ENCODE data around the gene ZNF445.
A peak's percentile ranks its signal among the peaks of the same experiment; 100 is the strongest.
"Not testable (repeated sequence)": the region's sequence is repeated elsewhere in the genome, so short reads cannot be mapped to it uniquely, and the experiment has no call there.

Gene ZNF445

DNA sequence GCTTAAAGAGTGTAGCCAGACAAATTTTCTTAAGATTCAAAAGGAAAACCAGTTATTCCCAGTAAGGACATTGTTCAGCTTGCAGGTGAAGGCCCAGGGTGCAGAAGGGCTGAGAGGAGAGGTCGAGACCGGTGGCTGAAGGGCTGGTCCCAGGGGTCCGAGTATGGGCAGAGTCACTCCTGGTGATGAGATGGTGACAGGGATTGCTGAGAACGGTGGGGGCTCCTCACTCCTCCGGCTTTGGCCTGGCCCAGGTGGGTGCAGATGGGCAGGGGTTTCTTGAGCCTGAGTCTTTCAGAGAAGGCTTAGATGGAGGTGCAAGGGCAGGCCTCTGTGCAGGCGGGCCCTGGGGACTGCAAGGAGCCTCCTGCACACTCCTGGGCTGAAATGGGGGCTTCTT, 56.2 kb downstream of the ZNF445 start:
- TF ChIP-seq, protein P1, sequence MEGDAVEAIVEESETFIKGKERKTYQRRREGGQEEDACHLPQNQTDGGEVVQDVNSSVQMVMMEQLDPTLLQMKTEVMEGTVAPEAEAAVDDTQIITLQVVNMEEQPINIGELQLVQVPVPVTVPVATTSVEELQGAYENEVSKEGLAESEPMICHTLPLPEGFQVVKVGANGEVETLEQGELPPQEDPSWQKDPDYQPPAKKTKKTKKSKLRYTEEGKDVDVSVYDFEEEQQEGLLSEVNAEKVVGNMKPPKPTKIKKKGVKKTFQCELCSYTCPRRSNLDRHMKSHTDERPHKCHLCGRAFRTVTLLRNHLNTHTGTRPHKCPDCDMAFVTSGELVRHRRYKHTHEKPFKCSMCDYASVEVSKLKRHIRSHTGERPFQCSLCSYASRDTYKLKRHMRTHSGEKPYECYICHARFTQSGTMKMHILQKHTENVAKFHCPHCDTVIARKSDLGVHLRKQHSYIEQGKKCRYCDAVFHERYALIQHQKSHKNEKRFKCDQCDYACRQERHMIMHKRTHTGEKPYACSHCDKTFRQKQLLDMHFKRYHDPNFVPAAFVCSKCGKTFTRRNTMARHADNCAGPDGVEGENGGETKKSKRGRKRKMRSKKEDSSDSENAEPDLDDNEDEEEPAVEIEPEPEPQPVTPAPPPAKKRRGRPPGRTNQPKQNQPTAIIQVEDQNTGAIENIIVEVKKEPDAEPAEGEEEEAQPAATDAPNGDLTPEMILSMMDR (IDR thresholded peaks at IDR 0.05; ENCODE audit: low read depth, low read length) = no peak
- no peak for DNase-seq (ENCODE audit: low read depth in 2 of 2)
- H3K4me3 ChIP-seq (replicated peaks in 1 of 2; ENCODE audit: low read depth in 2 of 2, low read length in 2 of 2) = no peak overlapping the region

- no peak overlapping the region for H3K4me3 ChIP-seq (replicated peaks in 1 of 2; ENCODE audit: low read depth in 2 of 2, low read length in 2 of 2)
- DNase-seq (ENCODE audit: low read depth in 2 of 2) = no peak
- TF ChIP-seq, protein P1 (IDR thresholded peaks at IDR 0.05; ENCODE audit: low read depth, low read length) = no peak
These were observed 56.8 kb downstream of the ZNF445 start for GRCh38 chr3:44420676-44421075.

DNA sequence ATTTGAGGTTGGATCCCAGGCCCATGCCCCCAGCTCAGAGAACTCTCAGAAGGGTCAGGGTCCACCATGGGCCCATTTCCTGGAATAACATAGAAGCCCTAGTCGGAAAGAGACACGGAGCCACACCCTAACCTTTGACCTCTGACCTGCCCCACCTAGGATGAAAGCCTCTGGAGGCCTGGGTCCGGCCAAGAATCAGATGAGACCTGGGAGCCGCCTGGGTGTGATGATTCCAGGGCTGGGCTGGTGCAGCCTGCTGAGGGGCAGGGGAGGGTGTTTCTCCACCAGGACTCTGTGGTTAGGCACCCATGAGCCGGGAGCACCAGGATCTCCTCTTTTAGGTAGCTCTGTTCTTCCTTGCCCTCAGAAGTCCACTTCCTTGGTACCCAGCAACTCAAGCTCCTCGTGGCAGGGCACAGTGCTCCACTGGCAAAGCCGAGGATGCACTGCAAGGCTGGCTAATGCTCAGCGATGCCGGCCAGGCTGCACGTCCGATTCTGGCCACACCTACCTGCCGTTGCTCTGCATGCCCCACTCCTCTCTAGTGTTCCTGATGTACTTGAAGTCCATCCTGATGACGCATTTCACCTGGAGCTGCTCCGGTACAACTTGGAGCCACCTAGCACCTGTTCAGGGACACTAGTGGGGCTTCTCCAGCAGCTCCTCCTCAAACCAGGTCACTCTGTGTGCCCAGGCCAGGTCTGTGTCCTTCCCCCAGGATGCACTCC, 57.4 kb downstream of the ZNF445 start:
- no peak for DNase-seq (ENCODE audit: low read depth in 2 of 2)
- TF ChIP-seq, protein P1 (IDR thresholded peaks at IDR 0.05; ENCODE audit: low read depth, low read length) = no peak
- no peak overlapping the region for H3K4me3 ChIP-seq (replicated peaks in 1 of 2; ENCODE audit: low read depth in 2 of 2, low read length in 2 of 2)

- no peak for DNase-seq (ENCODE audit: low read depth in 2 of 2)
- TF ChIP-seq, protein P1 (IDR thresholded peaks at IDR 0.05; ENCODE audit: low read depth, low read length) = no peak
- H3K4me3 ChIP-seq (replicated peaks in 1 of 2; ENCODE audit: low read depth in 2 of 2, low read length in 2 of 2) = no peak overlapping the region
These were observed 58.2 kb downstream of the ZNF445 start for GRCh38 chr3:44419116-44419922.

DNA sequence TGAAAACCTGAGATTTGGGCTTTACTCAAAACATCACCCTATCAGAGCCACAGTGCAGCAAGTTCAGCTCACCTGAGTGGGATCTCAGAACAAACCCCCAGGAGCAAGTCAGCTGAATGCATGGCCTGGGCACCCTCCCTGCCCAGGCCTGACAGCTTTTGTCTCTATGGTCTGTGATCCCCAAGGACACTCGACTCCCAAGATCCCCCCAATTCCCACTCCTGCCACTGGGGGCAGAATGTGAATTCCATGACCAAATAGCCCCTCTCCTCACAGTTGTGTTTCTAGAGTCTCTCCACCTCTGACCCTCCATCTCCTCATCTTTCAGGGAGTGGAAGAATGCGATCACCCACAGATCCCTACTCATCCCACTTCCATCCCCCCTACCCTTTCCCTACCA, 58.9 kb downstream of the ZNF445 start:
- H3K4me3 ChIP-seq (replicated peaks in 1 of 2; ENCODE audit: low read depth in 2 of 2, low read length in 2 of 2) = no peak overlapping the region
- DNase-seq (ENCODE audit: low read depth in 2 of 2) = no peak
- TF ChIP-seq, protein P1 (IDR thresholded peaks at IDR 0.05; ENCODE audit: low read depth, low read length) = peak; percentile 28

GRCh38 chr3:44418118-44418517, 59.4 kb downstream of the ZNF445 start:
- H3K4me3 ChIP-seq (replicated peaks in 1 of 2; ENCODE audit: low read depth in 2 of 2, low read length in 2 of 2); DNase-seq (ENCODE audit: low read depth in 2 of 2): not testable (repeated sequence)

All from cardiac fibroblast (primary cell).